SKM-1 treated with dmso at 0.1 percent for 144 hours (cell line): ENCODE data around the gene NSG1.
"Not testable (repeated sequence)": the region's sequence is repeated elsewhere in the genome, so short reads cannot be mapped to it uniquely, and the experiment has no call there.

Source experiments
- DNase-seq: peaks from one replicate; lab custom pipeline; 2025; ENCODE audit not compliant: unreplicated experiment; lab: John Stamatoyannopoulos, UW

NSG1 gene

GRCh38 chr4:4386736-4387392 is at the start of gene NSG1:
Gene NSG1 (plus strand): TSS chr4:4387102. CDS start chr4:4387630, 528 bp downstream.
- DNase-seq = no peak

GRCh38 chr4:4338210-4339001 is 48.5 kb upstream of the NSG1 start:
- DNase-seq = no peak

- DNase-seq = no peak
Measured at GRCh38 chr4:4339504-4340085, 47.3 kb upstream of the NSG1 start.

GRCh38 chr4:4341861-4342650 is 44.8 kb upstream of the NSG1 start:
- no peak for DNase-seq

GRCh38 chr4:4343038-4343437 is 43.9 kb upstream of the NSG1 start:
- DNase-seq = no peak

GRCh38 chr4:4344915-4345527 is 41.9 kb upstream of the NSG1 start:
- no peak for DNase-seq

GRCh38 chr4:4347585-4347984 is 39.3 kb upstream of the NSG1 start:
- no peak for DNase-seq

GRCh38 chr4:4348585-4348984 is 38.3 kb upstream of the NSG1 start:
- DNase-seq = not testable (repeated sequence)

GRCh38 chr4:4349867-4350266 is 37.0 kb upstream of the NSG1 start:
- no peak for DNase-seq

GRCh38 chr4:4350909-4351308 is 36.0 kb upstream of the NSG1 start:
- no peak for DNase-seq

GRCh38 chr4:4355302-4355701 is 31.6 kb upstream of the NSG1 start:
- DNase-seq = no peak

GRCh38 chr4:4356106-4357041 is 30.5 kb upstream of the NSG1 start:
- no peak for DNase-seq

GRCh38 chr4:4358093-4358854 is 28.6 kb upstream of the NSG1 start:
- DNase-seq = no peak

- DNase-seq = no peak
Measured at GRCh38 chr4:4361883-4362282, 25.0 kb upstream of the NSG1 start.

GRCh38 chr4:4362991-4363697 is 23.8 kb upstream of the NSG1 start:
- DNase-seq = no peak

GRCh38 chr4:4364061-4364460 is 22.8 kb upstream of the NSG1 start:
- DNase-seq = no peak

GRCh38 chr4:4364486-4365208 is 22.3 kb upstream of the NSG1 start:
- DNase-seq = no peak
